A673 (cell line): ENCODE measurements around the gene NRXN3. TPM values are rescaled to one million over a fixed set of nuclear protein-coding genes. Genes with fewer than 3 reads are reported as not detected.

Experiments
- BruUV-seq: library from RNA; stranded (reverse); fragments of 400-500 nt; replicated peaks from 2 replicates; lab custom pipeline; 2021; lab: Mats Ljungman, UMichigan
- CTCF ChIA-PET: fragments of 300-600 bp; sonication (Branson Sonifier 250); formaldehyde crosslinking; loops from one replicate; lab custom pipeline; 2022; ENCODE audit warnings: antibody characterized with exemption; lab: Charles Lee
- POLR2A ChIA-PET: fragments of 300-600 bp; sonication (Branson Sonifier 250); formaldehyde crosslinking; loops from one replicate; lab custom pipeline; 2022; ENCODE audit warnings: antibody characterized with exemption; ENCODE audit not compliant: low non-redundant PET; lab: Charles Lee
- DNase-seq: peaks from one replicate; pipeline ENCODE4 v3.0.0-alpha.2; 2015; ENCODE audit warnings: low spot score
- H3K27ac ChIP-seq: fragments of 200-600 bp; sonication (generic); 2 replicates; pipeline ENCODE4 v1.5.1; 2016; ENCODE audit warnings: mixed run types, low read depth, mild to moderate bottlenecking, mixed read lengths, antibody characterized with exemption, low read length; ENCODE audit not compliant: poor library complexity, severe bottlenecking
- H3K27me3 ChIP-seq: fragments of 200-600 bp; sonication (generic); replicated peaks from 2 replicates; pipeline ENCODE4 v1.6.1; 2017; ENCODE audit warnings: mixed run types, low read depth, mild to moderate bottlenecking, mixed read lengths, antibody characterized with exemption, low read length; ENCODE audit not compliant: insufficient read depth, poor library complexity
- H3K36me3 ChIP-seq: fragments of 200-600 bp; sonication (generic); 2 replicates; pipeline ENCODE4 v1.6.1; 2016; ENCODE audit warnings: mixed run types, mild to moderate bottlenecking, mixed read lengths, antibody characterized with exemption, low read length; ENCODE audit not compliant: insufficient read depth, poor library complexity, severe bottlenecking
- H3K4me1 ChIP-seq: fragments of 200-600 bp; sonication (generic); 2 replicates; pipeline ENCODE4 v1.6.1; 2017; ENCODE audit warnings: mixed run types, mild to moderate bottlenecking, mixed read lengths, antibody characterized with exemption, low read length; ENCODE audit not compliant: insufficient read depth, poor library complexity, severe bottlenecking
- H3K4me3 ChIP-seq: fragments of 200-600 bp; sonication (generic); 2 replicates; pipeline ENCODE4 v1.5.1; 2016; ENCODE audit warnings: low read depth, mixed run types, mild to moderate bottlenecking, mixed read lengths, low read length; ENCODE audit not compliant: poor library complexity, severe bottlenecking
- H3K9me3 ChIP-seq: fragments of 200-600 bp; sonication (generic); 2 replicates; pipeline ENCODE4 v1.6.1; 2016; ENCODE audit warnings: mixed run types, low read depth, mild to moderate bottlenecking, mixed read lengths, antibody characterized with exemption, low read length; ENCODE audit not compliant: poor library complexity, severe bottlenecking
- EZH2 ChIP-seq: fragments of 200-600 bp; sonication (generic); IDR thresholded peaks from 2 replicates; pipeline ENCODE4 v1.6.1; 2017; ENCODE audit warnings: borderline replicate concordance, low read depth, mild to moderate bottlenecking, mixed read lengths, antibody characterized with exemption, low read length; ENCODE audit not compliant: poor library complexity, severe bottlenecking
- intact Hi-C: fragments of 100-400 bp; cut with micrococcal nuclease; formaldehyde crosslinking; loops from one replicate; pipeline ENCODE4 v1.10.0; 2022; ENCODE audit not compliant: unreplicated experiment
- total RNA-seq: library from RNA; stranded (reverse); gene quantifications from 2 replicates; pipeline ENCODE4 v1.2.3, GENCODE V29; 2021
- TF ChIP-seq, protein P1 (sequence below): fragments of 300-800, 200-600 bp; sonication (generic); conservative IDR thresholded peaks from 2 replicates; pipeline ENCODE4 v1.5.1; 2017; ENCODE audit warnings: low read depth, mild to moderate bottlenecking, antibody characterized with exemption, low read length, moderate library complexity, mixed read lengths

NRXN3 gene
- total RNA-seq, 1 experiment from 2014 or later = 0.21 TPM

DNA sequence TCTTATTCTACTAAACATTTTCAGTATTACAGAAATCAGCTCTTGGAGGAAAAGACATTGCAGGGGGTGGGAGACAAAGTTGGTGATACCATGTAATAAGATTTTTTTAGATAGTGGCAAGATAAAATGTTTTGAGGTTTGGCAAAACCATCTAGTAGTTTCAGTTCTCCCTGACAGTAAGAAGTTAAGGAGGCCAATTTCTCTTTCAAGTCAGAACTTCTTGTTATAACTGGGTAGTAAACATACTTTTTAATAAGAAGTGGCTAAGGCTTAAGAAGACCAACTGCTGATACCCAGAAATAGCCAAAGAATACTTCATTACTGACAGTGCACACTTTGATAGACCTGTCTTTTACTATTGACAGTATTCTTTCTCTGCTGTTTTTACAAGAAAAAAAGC lies 1588.8 kb downstream of the NRXN3 start:
- Histone ChIP-seq H3K36me3 (no peaks in the 10 kb centered on the region), H3K4me1 (no peaks in the 10 kb centered on the region), H3K9me3 (no peaks in the 10 kb centered on the region), H3K27me3 (no peaks in the 10 kb centered on the region), H3K27ac (no peak overlapping the region), H3K4me3 (no peak overlapping the region)
- BruUV-seq = no TSS peak
- POLR2A ChIA-PET = no interaction called here
- no peak for DNase-seq
- CTCF ChIA-PET = no interaction called here
- intact Hi-C loops = no loop called here
- TF ChIP-seq, protein P1, sequence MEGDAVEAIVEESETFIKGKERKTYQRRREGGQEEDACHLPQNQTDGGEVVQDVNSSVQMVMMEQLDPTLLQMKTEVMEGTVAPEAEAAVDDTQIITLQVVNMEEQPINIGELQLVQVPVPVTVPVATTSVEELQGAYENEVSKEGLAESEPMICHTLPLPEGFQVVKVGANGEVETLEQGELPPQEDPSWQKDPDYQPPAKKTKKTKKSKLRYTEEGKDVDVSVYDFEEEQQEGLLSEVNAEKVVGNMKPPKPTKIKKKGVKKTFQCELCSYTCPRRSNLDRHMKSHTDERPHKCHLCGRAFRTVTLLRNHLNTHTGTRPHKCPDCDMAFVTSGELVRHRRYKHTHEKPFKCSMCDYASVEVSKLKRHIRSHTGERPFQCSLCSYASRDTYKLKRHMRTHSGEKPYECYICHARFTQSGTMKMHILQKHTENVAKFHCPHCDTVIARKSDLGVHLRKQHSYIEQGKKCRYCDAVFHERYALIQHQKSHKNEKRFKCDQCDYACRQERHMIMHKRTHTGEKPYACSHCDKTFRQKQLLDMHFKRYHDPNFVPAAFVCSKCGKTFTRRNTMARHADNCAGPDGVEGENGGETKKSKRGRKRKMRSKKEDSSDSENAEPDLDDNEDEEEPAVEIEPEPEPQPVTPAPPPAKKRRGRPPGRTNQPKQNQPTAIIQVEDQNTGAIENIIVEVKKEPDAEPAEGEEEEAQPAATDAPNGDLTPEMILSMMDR = no peak
- TF ChIP-seq EZH2 = no peak

DNA sequence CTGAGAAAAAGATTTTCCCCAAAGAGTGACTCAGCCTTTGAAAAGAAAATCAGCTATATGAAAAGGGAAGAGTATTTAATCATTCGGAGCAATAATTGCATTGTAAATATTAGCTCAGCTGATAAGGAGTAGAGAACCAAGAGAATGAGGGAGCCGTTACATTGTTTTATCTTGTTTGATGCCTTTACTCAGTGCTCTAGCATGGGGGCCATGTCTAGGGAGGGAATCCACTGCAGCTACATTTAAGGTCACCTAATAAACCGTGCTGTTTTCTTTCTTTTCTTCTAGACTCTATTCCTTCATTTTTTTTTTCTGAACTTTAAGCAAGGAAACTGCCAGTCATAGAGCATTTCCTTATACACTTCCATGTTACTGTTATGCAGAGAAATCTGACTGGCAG lies 1594.2 kb downstream of the NRXN3 start:
- intact Hi-C loops = no loop called here
- Histone ChIP-seq H3K4me1 (no peaks in the 10 kb centered on the region), H3K9me3 (no peaks in the 10 kb centered on the region), H3K27me3 (no peaks in the 10 kb centered on the region), H3K36me3 (no peaks in the 10 kb centered on the region), H3K27ac (no peak overlapping the region), H3K4me3 (no peak overlapping the region)
- ChIA-PET CTCF (no interaction called here), POLR2A (interaction anchor here (0.6 kb wide), 1 partner anchor 111 kb away, joined by 3 read pairs; no protein-coding TSS in a partner anchor)
- no peak for DNase-seq
- no TSS peak for BruUV-seq
- TF ChIP-seq, protein P1 = no peak
- no peak for TF ChIP-seq EZH2

DNA sequence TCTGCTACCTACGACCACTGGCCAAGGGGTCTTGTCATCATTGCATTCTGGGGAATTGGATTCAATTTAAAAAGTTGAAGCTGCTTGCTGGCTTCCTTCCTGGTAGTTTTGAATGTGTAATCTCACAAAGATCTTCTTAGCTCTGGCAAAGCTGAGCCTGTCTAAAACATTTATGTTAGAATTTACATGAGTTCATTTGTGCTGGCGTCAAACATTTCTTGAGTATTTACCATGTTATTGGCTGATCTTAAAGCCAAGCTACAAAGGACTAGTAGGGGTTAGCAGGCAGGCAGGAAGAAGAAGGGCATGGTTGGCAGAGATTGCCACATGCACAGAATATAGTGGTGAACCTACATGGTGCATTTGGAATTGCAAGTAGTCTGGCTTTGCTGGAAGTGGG lies 1596.3 kb downstream of the NRXN3 start:
- no peak for DNase-seq
- H3K4me3 ChIP-seq = no peak overlapping the region
- H3K27me3 ChIP-seq = no peaks in the 10 kb centered on the region
- no TSS peak for BruUV-seq
- H3K4me1 ChIP-seq = no peaks in the 10 kb centered on the region
- no peaks in the 10 kb centered on the region for H3K9me3 ChIP-seq
- no peaks in the 10 kb centered on the region for H3K36me3 ChIP-seq
- intact Hi-C loops = no loop called here
- ChIA-PET CTCF (no interaction called here), POLR2A (interaction anchor here (0.6 kb wide), 1 partner anchor 1245 kb away, joined by 3 read pairs; no protein-coding TSS in a partner anchor)
- TF ChIP-seq, protein P1 = no peak
- TF ChIP-seq EZH2 = no peak
- H3K27ac ChIP-seq = no peak overlapping the region
